GM23338 (cell line): ENCODE results near the gene RADIL. TPM values are rescaled to one million over a fixed set of nuclear protein-coding genes. Genes with fewer than 3 reads are reported as not detected.
A peak's percentile ranks its signal among the peaks of the same experiment; 100 is the strongest.

Experiments used
- ATAC-seq: fragments of 200-7000 bp; cut with Tn5 transposase; 3 replicates; pipeline ENCODE4 v1.9.1; 2020
- DNase-seq: peaks from one replicate; pipeline ENCODE4 v3.0.0-alpha.2; 2015; ENCODE audit warnings: low spot score
- H2AFZ ChIP-seq: fragments of 200-600 bp; sonication (generic); 2 replicates; pipeline ENCODE4 v1.8.0; 2016; ENCODE audit warnings: antibody characterized with exemption, mild to moderate bottlenecking, moderate library complexity
- H3F3A ChIP-seq: fragments of 200-600 bp; sonication (generic); replicated peaks from 2 replicates; pipeline ENCODE4 v1.8.0; 2017; ENCODE audit warnings: antibody characterized with exemption, mixed run types, low read depth
- H3K27ac ChIP-seq: fragments of 200-600 bp; sonication (generic); 2 replicates; pipeline ENCODE4 v1.6.1; 2016; ENCODE audit warnings: low read depth
- H3K27me3 ChIP-seq: fragments of 200-600 bp; sonication (generic); 2 replicates; pipeline ENCODE4 v1.8.0; 2016; ENCODE audit warnings: mild to moderate bottlenecking, mixed run types, moderate library complexity; ENCODE audit not compliant: insufficient read depth
- H3K36me3 ChIP-seq: fragments of 200-600 bp; sonication (generic); 2 replicates; pipeline ENCODE4 v1.8.0; 2016; ENCODE audit warnings: mild to moderate bottlenecking; ENCODE audit not compliant: insufficient read depth
- H3K4me1 ChIP-seq: fragments of 200-600 bp; sonication (generic); 2 replicates; pipeline ENCODE4 v1.8.0; 2016; ENCODE audit warnings: mild to moderate bottlenecking, moderate library complexity; ENCODE audit not compliant: insufficient read depth
- H3K4me2 ChIP-seq: fragments of 200-600 bp; sonication (generic); 2 replicates; pipeline ENCODE4 v1.7.1; 2017; ENCODE audit warnings: mixed run types
- H3K4me3 ChIP-seq: fragments of 200-600 bp; sonication (generic); 2 replicates; pipeline ENCODE4 v1.6.1; 2016; ENCODE audit warnings: mixed run types
- H3K79me2 ChIP-seq: fragments of 200-600 bp; sonication (generic); replicated peaks from 2 replicates; pipeline ENCODE4 v1.8.0; 2017; ENCODE audit warnings: mild to moderate bottlenecking; ENCODE audit not compliant: insufficient read depth
- H3K9me2 ChIP-seq: fragments of 200-600 bp; sonication (generic); 2 replicates; pipeline ENCODE4 v1.8.0; 2017; ENCODE audit not compliant: insufficient read depth
- H4K20me1 ChIP-seq: fragments of 200-600 bp; sonication (generic); replicated peaks from 2 replicates; pipeline ENCODE4 v1.8.0; 2017; ENCODE audit warnings: mild to moderate bottlenecking; ENCODE audit not compliant: insufficient read depth
- H3K27ac Mint-ChIP-seq: 2 replicates; pipeline ENCODE4 v1.8.0; 2020; ENCODE audit warnings: inconsistent platforms, mild to moderate bottlenecking, moderate library complexity, mixed read lengths
- H3K27me3 Mint-ChIP-seq: 3 replicates; pipeline ENCODE4 v1.8.0; 2022; ENCODE audit warnings: low read depth, mild to moderate bottlenecking, moderate library complexity, mixed read lengths, inconsistent platforms; ENCODE audit not compliant: insufficient read depth, poor library complexity
- H3K36me3 Mint-ChIP-seq: 3 replicates; pipeline ENCODE4 v1.8.0; 2021; ENCODE audit warnings: low read depth, mild to moderate bottlenecking, inconsistent platforms, moderate library complexity, mixed read lengths
- H3K4me1 Mint-ChIP-seq: 3 replicates; pipeline ENCODE4 v1.8.0; 2020; ENCODE audit warnings: mild to moderate bottlenecking, inconsistent platforms, mixed read lengths
- H3K4me3 Mint-ChIP-seq: 3 replicates; pipeline ENCODE4 v1.8.0; 2021; ENCODE audit warnings: moderate library complexity, mild to moderate bottlenecking, inconsistent platforms, mixed read lengths
- H3K9me3 Mint-ChIP-seq: 3 replicates; pipeline ENCODE4 v1.8.0; 2020; ENCODE audit warnings: moderate library complexity, mild to moderate bottlenecking, inconsistent platforms, mixed read lengths
- CREB1 ChIP-seq: fragments of 250-450 bp; sonication (Bioruptor Pico); IDR thresholded peaks from 2 replicates; pipeline ENCODE4 v1.5.0; 2020; ENCODE audit warnings: low read depth, mild to moderate bottlenecking, moderate library complexity
- CTCF ChIP-seq, 2 experiments: fragments of 200-600 bp in 1 of 2; sonication (generic) in 1 of 2; conservative IDR thresholded peaks; 2 replicates each; pipeline versions ENCODE4 v1.5.1 to v1.6.1; 2016 to 2017; ENCODE audit warnings: antibody characterized with exemption in 2 of 2, low read depth in 2 of 2, mild to moderate bottlenecking in 2 of 2, moderate library complexity in 1 of 2
- EZH2 ChIP-seq: fragments of 200-600 bp; sonication (generic); IDR thresholded peaks from one replicate; pipeline ENCODE4 v1.8.0; 2017; ENCODE audit warnings: antibody characterized with exemption, mild to moderate bottlenecking, low read depth; ENCODE audit not compliant: unreplicated experiment
- EZH2phosphoT487 ChIP-seq: fragments of 200-600 bp; sonication (generic); IDR thresholded peaks from one replicate; pipeline ENCODE4 v1.8.1; 2018; ENCODE audit warnings: antibody characterized with exemption; ENCODE audit not compliant: unreplicated experiment
- JUNB ChIP-seq: IDR thresholded peaks from one replicate; pipeline ENCODE4 v1.6.1; 2016; ENCODE audit warnings: antibody characterized with exemption; ENCODE audit not compliant: unreplicated experiment
- POLR2AphosphoS5 ChIP-seq: IDR thresholded peaks from 2 replicates; pipeline ENCODE4 v1.6.1; 2016; ENCODE audit warnings: antibody characterized with exemption, low read depth
- ZNF114 ChIP-seq: fragments of 250-450 bp; sonication (Bioruptor Pico); IDR thresholded peaks from 2 replicates; pipeline ENCODE4 v1.5.0; 2020; ENCODE audit warnings: mild to moderate bottlenecking, moderate library complexity
- ZNF331 ChIP-seq: fragments of 250-450 bp; sonication (Bioruptor Pico); IDR thresholded peaks from 2 replicates; pipeline ENCODE4 v1.5.0; 2020; ENCODE audit warnings: low read depth, mild to moderate bottlenecking, moderate library complexity
- polyA plus RNA-seq: library from polyadenylated mRNA; unstranded; fragments of >200 nt; fragmentation: Nextera tagmentation; extraction: Ambion mirVana; gene quantifications from 2 replicates; pipeline ENCODE4 v1.2.1, GENCODE V29; 2016
- total RNA-seq: library from RNA; depleted of rRNA; stranded (reverse); fragments of >200 nt; shearing (Covaris generic); gene quantifications from 2 replicates; pipeline ENCODE4 v1.2.3, GENCODE V29; 2014
- TF ChIP-seq, protein P1 (sequence below): IDR thresholded peaks from 2 replicates; pipeline ENCODE4 v1.6.1; 2016; ENCODE audit warnings: antibody characterized with exemption
- TF ChIP-seq, protein P2 (sequence below): IDR thresholded peaks from one replicate; pipeline ENCODE4 v1.6.1; 2018; ENCODE audit warnings: antibody characterized with exemption; ENCODE audit not compliant: unreplicated experiment

Gene RADIL
- total and polyA plus RNA-seq, 2 experiments from 2014 or later: 4.3 to 9.8 TPM

DNA sequence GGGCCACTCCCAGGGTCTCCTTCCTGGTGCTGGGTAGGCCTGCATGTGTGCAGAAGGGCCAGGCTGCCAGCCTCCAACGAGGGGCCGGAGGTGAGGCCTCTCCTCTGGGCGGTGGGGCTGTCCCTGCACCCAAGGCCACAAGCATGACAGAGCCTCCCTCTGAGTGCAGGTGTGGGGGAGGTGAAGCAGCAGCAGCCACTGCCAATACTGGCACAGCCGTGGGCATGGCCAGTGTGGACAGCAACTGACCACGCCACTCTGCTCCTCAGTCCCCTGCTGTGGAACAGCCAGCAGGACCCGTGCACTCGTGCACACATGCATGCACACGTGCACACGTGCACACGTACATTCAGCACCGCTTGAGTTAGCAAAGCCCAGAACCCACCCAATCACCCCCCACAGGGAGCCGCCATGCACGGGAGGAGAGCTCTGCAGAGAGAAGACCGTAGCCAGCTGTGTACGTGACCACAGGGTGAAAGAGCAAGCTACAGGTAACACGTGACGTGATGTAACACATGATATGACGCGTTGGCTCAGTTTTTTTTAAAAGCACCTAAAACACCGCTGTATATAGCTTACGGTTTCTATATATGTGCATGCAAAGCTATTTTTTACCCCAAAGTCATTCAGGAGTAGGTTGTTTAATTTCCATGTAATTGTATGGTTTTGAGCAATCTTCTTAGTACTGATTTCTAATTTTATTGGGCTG lies 44.7 kb downstream of the RADIL start:
- no peaks in the 10 kb centered on the region for H3K27me3 ChIP-seq
- TF ChIP-seq CTCF (conservative IDR thresholded peaks at IDR 0.05; ENCODE audit: low read depth in 2 of 2): no peak
- TF ChIP-seq JUNB: no peak
- TF ChIP-seq, protein P1, sequence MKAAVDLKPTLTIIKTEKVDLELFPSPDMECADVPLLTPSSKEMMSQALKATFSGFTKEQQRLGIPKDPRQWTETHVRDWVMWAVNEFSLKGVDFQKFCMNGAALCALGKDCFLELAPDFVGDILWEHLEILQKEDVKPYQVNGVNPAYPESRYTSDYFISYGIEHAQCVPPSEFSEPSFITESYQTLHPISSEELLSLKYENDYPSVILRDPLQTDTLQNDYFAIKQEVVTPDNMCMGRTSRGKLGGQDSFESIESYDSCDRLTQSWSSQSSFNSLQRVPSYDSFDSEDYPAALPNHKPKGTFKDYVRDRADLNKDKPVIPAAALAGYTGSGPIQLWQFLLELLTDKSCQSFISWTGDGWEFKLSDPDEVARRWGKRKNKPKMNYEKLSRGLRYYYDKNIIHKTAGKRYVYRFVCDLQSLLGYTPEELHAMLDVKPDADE: no peak
- no peak for TF ChIP-seq POLR2AphosphoS5
- TF ChIP-seq ZNF114 (CRISPR knock-in tag): no peak
- no peak overlapping the region for H3K4me3 Mint-ChIP-seq

GRCh38 chr7:4837803-4838625 lies 45.5 kb downstream of the RADIL start:
- Histone ChIP-seq H3K4me2 (no peak overlapping the region), H4K20me1 (no peaks in the 10 kb centered on the region), H3K79me2 (no peaks in the 10 kb centered on the region), H3K27me3 (no peaks in the 10 kb centered on the region), H3K27ac (no peak overlapping the region), H2AFZ (no peak overlapping the region), H3K9me2 (no peaks in the 10 kb centered on the region), H3K4me3 (no peak overlapping the region), H3F3A (no peaks in the 10 kb centered on the region), H3K4me1 (no peaks in the 10 kb centered on the region), H3K36me3 (no peaks in the 10 kb centered on the region)
- H3K27me3 Mint-ChIP-seq: peaks cover 11% of the 10 kb centered on the region
- H3K27ac Mint-ChIP-seq: no peak overlapping the region; the same call in 1 of the 2 replicates
- H3K36me3 Mint-ChIP-seq: no peaks in the 10 kb centered on the region
- ATAC-seq (peak; percentile 83), DNase-seq (peak; percentile 48)
- no peaks in the 10 kb centered on the region for H3K9me3 Mint-ChIP-seq
- H3K4me3 Mint-ChIP-seq: no peak overlapping the region
- H3K4me1 Mint-ChIP-seq: peaks cover 6% of the 10 kb centered on the region
- no peak for TF ChIP-seq EZH2
- TF ChIP-seq, protein P1: no peak
- TF ChIP-seq, protein P2, sequence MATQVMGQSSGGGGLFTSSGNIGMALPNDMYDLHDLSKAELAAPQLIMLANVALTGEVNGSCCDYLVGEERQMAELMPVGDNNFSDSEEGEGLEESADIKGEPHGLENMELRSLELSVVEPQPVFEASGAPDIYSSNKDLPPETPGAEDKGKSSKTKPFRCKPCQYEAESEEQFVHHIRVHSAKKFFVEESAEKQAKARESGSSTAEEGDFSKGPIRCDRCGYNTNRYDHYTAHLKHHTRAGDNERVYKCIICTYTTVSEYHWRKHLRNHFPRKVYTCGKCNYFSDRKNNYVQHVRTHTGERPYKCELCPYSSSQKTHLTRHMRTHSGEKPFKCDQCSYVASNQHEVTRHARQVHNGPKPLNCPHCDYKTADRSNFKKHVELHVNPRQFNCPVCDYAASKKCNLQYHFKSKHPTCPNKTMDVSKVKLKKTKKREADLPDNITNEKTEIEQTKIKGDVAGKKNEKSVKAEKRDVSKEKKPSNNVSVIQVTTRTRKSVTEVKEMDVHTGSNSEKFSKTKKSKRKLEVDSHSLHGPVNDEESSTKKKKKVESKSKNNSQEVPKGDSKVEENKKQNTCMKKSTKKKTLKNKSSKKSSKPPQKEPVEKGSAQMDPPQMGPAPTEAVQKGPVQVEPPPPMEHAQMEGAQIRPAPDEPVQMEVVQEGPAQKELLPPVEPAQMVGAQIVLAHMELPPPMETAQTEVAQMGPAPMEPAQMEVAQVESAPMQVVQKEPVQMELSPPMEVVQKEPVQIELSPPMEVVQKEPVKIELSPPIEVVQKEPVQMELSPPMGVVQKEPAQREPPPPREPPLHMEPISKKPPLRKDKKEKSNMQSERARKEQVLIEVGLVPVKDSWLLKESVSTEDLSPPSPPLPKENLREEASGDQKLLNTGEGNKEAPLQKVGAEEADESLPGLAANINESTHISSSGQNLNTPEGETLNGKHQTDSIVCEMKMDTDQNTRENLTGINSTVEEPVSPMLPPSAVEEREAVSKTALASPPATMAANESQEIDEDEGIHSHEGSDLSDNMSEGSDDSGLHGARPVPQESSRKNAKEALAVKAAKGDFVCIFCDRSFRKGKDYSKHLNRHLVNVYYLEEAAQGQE: no peak
- no peak for TF ChIP-seq CREB1
- TF ChIP-seq ZNF331 (CRISPR knock-in tag): no peak
- no peak for TF ChIP-seq EZH2phosphoT487

More for the DNA sequence above, 44.7 kb downstream of the RADIL start:
- Mint-ChIP-seq H3K9me3 (no peaks in the 10 kb centered on the region), H3K27me3 (peaks cover 11% of the 10 kb centered on the region), H3K4me1 (peaks cover 6% of the 10 kb centered on the region), H3K36me3 (no peaks in the 10 kb centered on the region), H3K27ac (no peak overlapping the region)
- Histone ChIP-seq H3K4me3 (no peak overlapping the region), H3K27ac (no peak overlapping the region), H3K36me3 (no peaks in the 10 kb centered on the region), H3K79me2 (no peaks in the 10 kb centered on the region), H3F3A (no peaks in the 10 kb centered on the region), H3K4me1 (no peaks in the 10 kb centered on the region), H2AFZ (no peak overlapping the region), H3K9me2 (no peaks in the 10 kb centered on the region), H3K4me2 (no peak overlapping the region), H4K20me1 (no peaks in the 10 kb centered on the region)
- ATAC-seq (no peak), DNase-seq (no peak)
